HCT116 (cell line): ENCODE data around the gene ACTRT2. TPM values are rescaled to one million over a fixed set of nuclear protein-coding genes. Genes with fewer than 3 reads are reported as not detected.

Experiments
- ATAC-seq: fragments of 200-7000 bp; cut with Tn5 transposase; 2 replicates; pipeline ENCODE4 v1.9.1; 2020; ENCODE audit warnings: mild to moderate bottlenecking, moderate library complexity
- BruUV-seq: library from RNA; stranded (reverse); fragments of 400-500 nt; replicated peaks from 2 replicates; lab custom pipeline; 2021; lab: Mats Ljungman, UMichigan
- CTCF ChIA-PET: fragments of 300-600 bp; sonication (Branson Sonifier 250); formaldehyde crosslinking; loops from one replicate; lab custom pipeline; 2021; ENCODE audit warnings: antibody characterized with exemption; lab: Charles Lee
- POLR2A ChIA-PET: fragments of 300-600, 350-600 bp; sonication (Branson Sonifier 250); formaldehyde crosslinking; loops from one replicate; lab custom pipeline; 2021; ENCODE audit warnings: antibody characterized with exemption; lab: Charles Lee
- RAD21 ChIA-PET, 2 experiments: fragments of 300-600 bp; sonication (Branson Sonifier 250); formaldehyde crosslinking; loops; one replicate each; lab custom pipeline; 2023; ENCODE audit warnings: low total read pairs in 2 of 2; ENCODE audit not compliant: uncharacterized antibody in 2 of 2, unreplicated experiment in 2 of 2, low non-redundant PET in 1 of 2; lab: Charles Lee
- DNase-seq: peaks from one replicate; pipeline ENCODE4 v3.0.0-alpha.2; 2010; ENCODE audit warnings: low read depth, low spot score
- H2AFZ ChIP-seq: fragments of 200-600 bp; shearing (Covaris generic), sonication (generic); 2 replicates; pipeline ENCODE4 v1.6.1; 2017; ENCODE audit warnings: low read depth, mixed run types, mixed read lengths, antibody characterized with exemption, low read length; ENCODE audit not compliant: poor library complexity, severe bottlenecking
- H3K27ac ChIP-seq: 2 replicates; pipeline ENCODE4 v1.5.1; 2012; ENCODE audit warnings: low read depth, low read length
- H3K27me3 ChIP-seq: fragments of 200-600 bp; sonication (generic); 2 replicates; pipeline ENCODE4 v1.6.1; 2016; ENCODE audit warnings: mixed run types, low read length, mixed read lengths; ENCODE audit not compliant: insufficient read depth
- H3K36me3 ChIP-seq, 2 experiments: fragments of 200-500 bp in 1 of 2; fragments of 200-600 bp in 1 of 2; sonication (Bioruptor generic) in 1 of 2; sonication (generic) in 1 of 2; 2 replicates each; pipeline versions ENCODE4 v1.5.1 to v1.6.1; 2014 to 2016; ENCODE audit warnings: low read length in 2 of 2, inconsistent platforms in 1 of 2, mixed read lengths in 1 of 2, mixed run types in 1 of 2; ENCODE audit not compliant: insufficient read depth in 2 of 2, control insufficient read depth in 1 of 2
- H3K4me1 ChIP-seq, 2 experiments: fragments of 200-600 bp in 1 of 2; sonication (generic) in 1 of 2; 2 replicates each; pipeline versions ENCODE4 v1.5.1 to v1.6.1; 2012 to 2017; ENCODE audit warnings: low read length in 2 of 2, inconsistent platforms in 1 of 2, mild to moderate bottlenecking in 1 of 2, mixed read lengths in 1 of 2, mixed run types in 1 of 2, moderate library complexity in 1 of 2; ENCODE audit not compliant: insufficient read depth in 2 of 2, control insufficient read depth in 1 of 2
- H3K4me2 ChIP-seq: fragments of 200-600 bp; sonication (generic); 2 replicates; pipeline ENCODE4 v1.6.1; 2017; ENCODE audit warnings: mixed run types, low read length, mixed read lengths
- H3K4me3 ChIP-seq, 2 experiments: fragments of 200-600 bp in 1 of 2; sonication (generic) in 1 of 2; replicated peaks in 1 of 2; 2 replicates each; pipeline ENCODE4 v1.5.1; 2011 to 2016; ENCODE audit warnings: low read length in 2 of 2, control low read depth in 1 of 2, low read depth in 1 of 2, mild to moderate bottlenecking in 1 of 2, mixed read lengths in 1 of 2, mixed run types in 1 of 2
- H3K79me2 ChIP-seq: fragments of 200-600 bp; sonication (generic); 2 replicates; pipeline ENCODE4 v1.6.1; 2017; ENCODE audit warnings: mild to moderate bottlenecking, mixed run types, low read length, moderate library complexity, mixed read lengths; ENCODE audit not compliant: insufficient read depth
- H3K9ac ChIP-seq: fragments of 200-600 bp; sonication (generic); 2 replicates; pipeline ENCODE4 v1.6.1; 2016; ENCODE audit warnings: low read length, mixed read lengths
- H3K9me2 ChIP-seq: fragments of 200-600 bp; sonication (generic), shearing (Covaris generic); 2 replicates; pipeline ENCODE4 v1.6.1; 2017; ENCODE audit warnings: mixed run types, mild to moderate bottlenecking, moderate library complexity; ENCODE audit not compliant: insufficient read depth
- H3K9me3 ChIP-seq, 2 experiments: fragments of 200-500 bp in 1 of 2; fragments of 200-600 bp in 1 of 2; sonication (Bioruptor generic) in 1 of 2; sonication (generic) in 1 of 2; 2 replicates each; pipeline ENCODE4 v1.6.1; 2014 to 2017; ENCODE audit warnings: low read length in 2 of 2, mixed read lengths in 2 of 2, inconsistent platforms in 1 of 2, low read depth in 1 of 2, mild to moderate bottlenecking in 1 of 2, mixed run types in 1 of 2, moderate library complexity in 1 of 2; ENCODE audit not compliant: control insufficient read depth in 1 of 2, insufficient read depth in 1 of 2
- H4K20me1 ChIP-seq: fragments of 200-600 bp; sonication (generic), shearing (Covaris generic); 2 replicates; pipeline ENCODE4 v1.6.1; 2017; ENCODE audit warnings: mixed run types, mild to moderate bottlenecking, moderate library complexity; ENCODE audit not compliant: insufficient read depth
- ATF3 ChIP-seq: IDR thresholded peaks from 2 replicates; pipeline ENCODE4 v1.6.1; 2012
- CBX3 ChIP-seq: IDR thresholded peaks from 2 replicates; pipeline ENCODE4 v1.6.1; 2012; ENCODE audit warnings: low read depth
- CEBPB ChIP-seq: IDR thresholded peaks from 2 replicates; pipeline ENCODE4 v1.6.1; 2012; ENCODE audit warnings: low read depth
- EGR1 ChIP-seq: IDR thresholded peaks from 2 replicates; pipeline ENCODE4 v1.6.1; 2012; ENCODE audit warnings: low read depth
- ELF1 ChIP-seq: IDR thresholded peaks from 2 replicates; pipeline ENCODE4 v1.6.1; 2012; ENCODE audit warnings: low read depth, borderline replicate concordance
- POLR2AphosphoS5 ChIP-seq: IDR thresholded peaks from 2 replicates; pipeline ENCODE4 v1.6.1; 2011; ENCODE audit warnings: mild to moderate bottlenecking, low read depth, low read length, moderate library complexity
- SRF ChIP-seq: IDR thresholded peaks from 2 replicates; pipeline ENCODE4 v1.6.1; 2012; ENCODE audit warnings: low read depth
- TCF7L2 ChIP-seq: IDR thresholded peaks from 2 replicates; pipeline ENCODE4 v1.7.0; 2011; ENCODE audit warnings: borderline replicate concordance, inconsistent platforms; ENCODE audit not compliant: insufficient read depth, insufficient read length; ENCODE audit errors: extremely low read depth
- ZFX ChIP-seq: fragments of 450-650 bp; IDR thresholded peaks from 2 replicates; pipeline ENCODE4 v1.6.1; 2017
- ZNF274 ChIP-seq: fragments of 200-500 bp; sonication (Bioruptor generic); IDR thresholded peaks from 2 replicates; pipeline ENCODE4 v1.6.1; 2014; ENCODE audit warnings: mild to moderate bottlenecking, low read depth, low read length, inconsistent platforms
- intact Hi-C: fragments of 100-400 bp; cut with micrococcal nuclease; formaldehyde crosslinking; loops from 2 replicates; pipeline ENCODE4 v1.10.0; 2022
- total RNA-seq: library from RNA; stranded (reverse); gene quantifications from one replicate; pipeline ENCODE4 v1.2.1, GENCODE V29; 2021; ENCODE audit not compliant: unreplicated experiment
- TF ChIP-seq, protein P1 (sequence below): IDR thresholded peaks from 2 replicates; pipeline ENCODE4 v1.6.1; 2012; ENCODE audit warnings: low read depth

The ACTRT2 gene
- total RNA-seq, 1 experiment from 2014 or later, result not detected

GRCh38 chr1:3024588-3024987 lies 3.3 kb downstream of the ACTRT2 start (continued):
- TF ChIP-seq, protein P1, sequence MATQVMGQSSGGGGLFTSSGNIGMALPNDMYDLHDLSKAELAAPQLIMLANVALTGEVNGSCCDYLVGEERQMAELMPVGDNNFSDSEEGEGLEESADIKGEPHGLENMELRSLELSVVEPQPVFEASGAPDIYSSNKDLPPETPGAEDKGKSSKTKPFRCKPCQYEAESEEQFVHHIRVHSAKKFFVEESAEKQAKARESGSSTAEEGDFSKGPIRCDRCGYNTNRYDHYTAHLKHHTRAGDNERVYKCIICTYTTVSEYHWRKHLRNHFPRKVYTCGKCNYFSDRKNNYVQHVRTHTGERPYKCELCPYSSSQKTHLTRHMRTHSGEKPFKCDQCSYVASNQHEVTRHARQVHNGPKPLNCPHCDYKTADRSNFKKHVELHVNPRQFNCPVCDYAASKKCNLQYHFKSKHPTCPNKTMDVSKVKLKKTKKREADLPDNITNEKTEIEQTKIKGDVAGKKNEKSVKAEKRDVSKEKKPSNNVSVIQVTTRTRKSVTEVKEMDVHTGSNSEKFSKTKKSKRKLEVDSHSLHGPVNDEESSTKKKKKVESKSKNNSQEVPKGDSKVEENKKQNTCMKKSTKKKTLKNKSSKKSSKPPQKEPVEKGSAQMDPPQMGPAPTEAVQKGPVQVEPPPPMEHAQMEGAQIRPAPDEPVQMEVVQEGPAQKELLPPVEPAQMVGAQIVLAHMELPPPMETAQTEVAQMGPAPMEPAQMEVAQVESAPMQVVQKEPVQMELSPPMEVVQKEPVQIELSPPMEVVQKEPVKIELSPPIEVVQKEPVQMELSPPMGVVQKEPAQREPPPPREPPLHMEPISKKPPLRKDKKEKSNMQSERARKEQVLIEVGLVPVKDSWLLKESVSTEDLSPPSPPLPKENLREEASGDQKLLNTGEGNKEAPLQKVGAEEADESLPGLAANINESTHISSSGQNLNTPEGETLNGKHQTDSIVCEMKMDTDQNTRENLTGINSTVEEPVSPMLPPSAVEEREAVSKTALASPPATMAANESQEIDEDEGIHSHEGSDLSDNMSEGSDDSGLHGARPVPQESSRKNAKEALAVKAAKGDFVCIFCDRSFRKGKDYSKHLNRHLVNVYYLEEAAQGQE, result no peak
- TF ChIP-seq ZNF274, result no peak

DNA sequence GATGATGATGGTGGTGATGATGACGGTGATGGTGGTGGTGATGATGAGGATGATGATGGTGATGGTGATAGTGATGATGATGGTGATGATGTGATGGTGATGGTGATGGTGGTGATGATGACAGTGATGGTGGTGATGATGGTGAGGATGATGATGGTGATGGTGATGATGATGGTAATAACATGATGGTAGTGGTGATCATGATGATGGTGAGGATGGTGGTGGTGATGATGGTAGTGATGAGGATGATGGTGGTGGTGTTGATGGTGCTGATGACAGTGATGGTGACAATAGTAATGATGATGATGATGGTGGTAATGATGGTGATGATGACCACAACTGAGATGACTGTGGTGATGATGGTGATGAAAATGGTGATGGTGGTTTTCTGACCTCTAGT lies 4.9 kb downstream of the ACTRT2 start:
- H3K4me2 ChIP-seq, result no peak overlapping the region
- H3K9me3 ChIP-seq, result no peaks in the 10 kb centered on the region
- no peak overlapping the region for H3K9ac ChIP-seq
- H3K27me3 ChIP-seq, result peaks cover 4% of the 10 kb centered on the region; the same call in 1 of the 2 replicates
- no peak overlapping the region for H3K27ac ChIP-seq
- no peaks in the 10 kb centered on the region for H4K20me1 ChIP-seq
- DNase-seq (no peak), ATAC-seq (no peak)
- intact Hi-C loops, result no loop called here
- no peaks in the 10 kb centered on the region for H3K79me2 ChIP-seq
- H3K9me2 ChIP-seq, result no peaks in the 10 kb centered on the region
- no TSS peak for BruUV-seq
- ChIA-PET RAD21 (no interaction called here), POLR2A (no interaction called here), CTCF (no interaction called here)
- TF ChIP-seq EGR1 (no peak), CEBPB (no peak), SRF (no peak), TCF7L2 (no peak), ATF3 (no peak), ELF1 (no peak), ZNF274 (no peak), ZFX (no peak), CBX3 (no peak), POLR2AphosphoS5 (no peak)
- TF ChIP-seq, protein P1, result no peak
- no peak overlapping the region for H2AFZ ChIP-seq
- H3K36me3 ChIP-seq, result no peaks in the 10 kb centered on the region
- no peaks in the 10 kb centered on the region for H3K4me1 ChIP-seq
- no peak overlapping the region for H3K4me3 ChIP-seq
